ENCODE results near the gene KBTBD8. TPM values are rescaled to one million over a fixed set of nuclear protein-coding genes. Genes with fewer than 3 reads are reported as not detected.

KBTBD8 gene
- total and polyA plus RNA-seq, 4 donors: 0.08 to 14.2 (median 1.3) TPM

- DNase-seq (ENCODE audit: low spot score): no peak
- Histone ChIP-seq H3K4me1 (ENCODE audit: control insufficient read depth in 4 of 4, insufficient read depth in 4 of 4, low read length in 3 of 4) (no peaks in the 10 kb centered on the region), H3K36me3 (ENCODE audit: control insufficient read depth in 4 of 4, insufficient read depth in 3 of 4, low read depth in 1 of 4, low read length in 3 of 4) (no peaks in the 10 kb centered on the region), H3K4me3 (ENCODE audit: low read depth in 1 of 3, low read length in 3 of 3) (no peak overlapping the region), H3K9ac (ENCODE audit: low read depth in 1 of 2, low read length in 2 of 2) (no peak overlapping the region), H3K27me3 (ENCODE audit: control insufficient read depth in 4 of 4, insufficient read depth in 4 of 4, low read length in 3 of 4) (no peaks in the 10 kb centered on the region), H3K27ac (ENCODE audit: low read depth in 1 of 2, low read length in 2 of 2) (no peak overlapping the region), H3K9me3 (ENCODE audit: control insufficient read depth in 4 of 4, low read length in 3 of 4) (no peaks in the 10 kb centered on the region)
- TF ChIP-seq FOXA1 (IDR thresholded peaks at IDR 0.05) (no peak), TAF1 (conservative IDR thresholded peaks at IDR 0.05) (no peak), YY1 (IDR thresholded peaks at IDR 0.05) (no peak), EGR1 (IDR thresholded peaks at IDR 0.05; ENCODE audit: low read depth in 2 of 2) (no peak), JUND (IDR thresholded peaks at IDR 0.05) (no peak), HNF4G (IDR thresholded peaks at IDR 0.05) (no peak), FOXA2 (IDR thresholded peaks at IDR 0.05) (no peak), CTCF (IDR thresholded peaks at IDR 0.05; ENCODE audit: low read depth, low read length, missing input control) (no peak), ATF3 (IDR thresholded peaks at IDR 0.05) (no peak), RXRA (IDR thresholded peaks at IDR 0.05) (no peak), SP1 (IDR thresholded peaks at IDR 0.05) (no peak), NR2F2 (IDR thresholded peaks at IDR 0.05) (no peak), MAX (IDR thresholded peaks at IDR 0.05) (no peak)
- WGBS: 90% methylated on average over 6 of the region's 6 CpGs
These were observed 14.5 kb downstream of the KBTBD8 start for GRCh38 chr3:67012564-67012963.

- no peaks in the 10 kb centered on the region for H3K36me3 ChIP-seq (ENCODE audit: control insufficient read depth in 4 of 4, insufficient read depth in 3 of 4, low read depth in 1 of 4, low read length in 3 of 4)
- H3K4me1 ChIP-seq (ENCODE audit: control insufficient read depth in 4 of 4, insufficient read depth in 4 of 4, low read length in 3 of 4): no peaks in the 10 kb centered on the region
- H3K9ac ChIP-seq (ENCODE audit: low read depth in 1 of 2, low read length in 2 of 2): no peak overlapping the region
- no peaks in the 10 kb centered on the region for H3K9me3 ChIP-seq (ENCODE audit: control insufficient read depth in 4 of 4, low read length in 3 of 4)
- TF ChIP-seq MAX (IDR thresholded peaks at IDR 0.05): no peak
- TF ChIP-seq ATF3 (IDR thresholded peaks at IDR 0.05): no peak
- no peak for TF ChIP-seq RXRA (IDR thresholded peaks at IDR 0.05)
- TF ChIP-seq HNF4G (IDR thresholded peaks at IDR 0.05): no peak
- no peak for TF ChIP-seq JUND (IDR thresholded peaks at IDR 0.05)
- no peak for TF ChIP-seq SP1 (IDR thresholded peaks at IDR 0.05)
- no peak for TF ChIP-seq TAF1 (conservative IDR thresholded peaks at IDR 0.05)
- no peak for TF ChIP-seq REST (IDR thresholded peaks at IDR 0.05)
- TF ChIP-seq HNF4A (conservative IDR thresholded peaks at IDR 0.05): no peak
- TF ChIP-seq FOXA1 (IDR thresholded peaks at IDR 0.05): no peak
- TF ChIP-seq NR2F2 (IDR thresholded peaks at IDR 0.05): no peak
- TF ChIP-seq ZBTB33 (IDR thresholded peaks at IDR 0.05): no peak
- no peak for TF ChIP-seq EGR1 (IDR thresholded peaks at IDR 0.05; ENCODE audit: low read depth in 2 of 2)
- no peak for TF ChIP-seq RAD21 (IDR thresholded peaks at IDR 0.05)
- no peak for TF ChIP-seq CTCF (IDR thresholded peaks at IDR 0.05; ENCODE audit: low read depth, low read length, missing input control)
- TF ChIP-seq GABPA (IDR thresholded peaks at IDR 0.05 in 1 of 2, conservative IDR thresholded peaks at IDR 0.05 in 1 of 2): no peak
- no peak for TF ChIP-seq YY1 (IDR thresholded peaks at IDR 0.05)
- no peak for TF ChIP-seq FOXA2 (IDR thresholded peaks at IDR 0.05)
- 87% methylated on average over 8 of the region's 8 CpGs for WGBS
- DNase-seq (ENCODE audit: low spot score): no peak
- no peak overlapping the region for H3K27ac ChIP-seq (ENCODE audit: low read depth in 1 of 2, low read length in 2 of 2)
- H3K27me3 ChIP-seq (ENCODE audit: control insufficient read depth in 4 of 4, insufficient read depth in 4 of 4, low read length in 3 of 4): no peaks in the 10 kb centered on the region
- H3K4me3 ChIP-seq (ENCODE audit: low read depth in 1 of 3, low read length in 3 of 3): no peak overlapping the region
These were observed 17.8 kb downstream of the KBTBD8 start for GRCh38 chr3:67015702-67016484.
